ENCODE results near the gene USP48.

The USP48 gene

DNA sequence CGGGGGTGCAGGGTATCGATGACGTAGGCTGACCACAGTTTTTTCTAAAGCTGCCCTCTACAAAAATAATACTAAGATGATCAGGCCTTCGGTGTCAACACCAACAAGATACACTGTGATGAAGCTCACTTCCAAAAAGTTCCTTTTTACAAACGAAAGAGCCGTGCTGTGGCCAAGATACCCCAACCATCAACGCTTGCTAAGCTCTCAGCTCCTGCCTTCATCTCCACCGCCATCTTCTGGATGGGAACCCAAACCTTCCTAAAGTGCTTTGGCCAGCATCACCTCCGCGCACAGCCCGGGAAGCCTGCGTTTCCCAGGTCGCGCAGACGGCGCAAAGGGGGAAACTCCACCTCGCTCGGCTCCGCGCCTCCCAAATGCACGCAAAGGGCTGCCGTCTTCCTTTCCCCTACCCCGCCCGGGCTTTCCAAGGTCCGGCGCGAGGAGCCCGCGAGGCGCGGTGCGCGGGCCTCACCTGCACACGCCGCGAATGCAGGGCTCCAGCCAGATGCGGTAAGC is 541 bp downstream of the USP48 start (continued):
- TF ChIP-seq CTCF (tag by site-specific recombination; IDR thresholded peaks at IDR 0.05) (peak; percentile 82), TCF7L2 (IDR thresholded peaks at IDR 0.05; ENCODE audit: borderline replicate concordance, low read depth, low read length) (no peak), ZBTB26 (tag by site-specific recombination; optimal IDR thresholded peaks at IDR 0.05) (peak; percentile 99), ZNF202 (tag by site-specific recombination; IDR thresholded peaks at IDR 0.05; ENCODE audit: borderline replicate concordance) (no peak), ZNF24 (tag by site-specific recombination; IDR thresholded peaks at IDR 0.05) (peak; percentile 44; the same call in 1 of the 2 replicates), ZNF169 (tag by site-specific recombination; IDR thresholded peaks at IDR 0.05) (no peak), ZNF146 (tag by site-specific recombination; IDR thresholded peaks at IDR 0.05) (0 out of 2 replicates have a peak, but pooled peaks have one; percentile 2), ZNF501 (tag by site-specific recombination; IDR thresholded peaks at IDR 0.05) (peak; percentile 56; the same call in 1 of the 2 replicates)
- TF ChIP-seq, protein P1, sequence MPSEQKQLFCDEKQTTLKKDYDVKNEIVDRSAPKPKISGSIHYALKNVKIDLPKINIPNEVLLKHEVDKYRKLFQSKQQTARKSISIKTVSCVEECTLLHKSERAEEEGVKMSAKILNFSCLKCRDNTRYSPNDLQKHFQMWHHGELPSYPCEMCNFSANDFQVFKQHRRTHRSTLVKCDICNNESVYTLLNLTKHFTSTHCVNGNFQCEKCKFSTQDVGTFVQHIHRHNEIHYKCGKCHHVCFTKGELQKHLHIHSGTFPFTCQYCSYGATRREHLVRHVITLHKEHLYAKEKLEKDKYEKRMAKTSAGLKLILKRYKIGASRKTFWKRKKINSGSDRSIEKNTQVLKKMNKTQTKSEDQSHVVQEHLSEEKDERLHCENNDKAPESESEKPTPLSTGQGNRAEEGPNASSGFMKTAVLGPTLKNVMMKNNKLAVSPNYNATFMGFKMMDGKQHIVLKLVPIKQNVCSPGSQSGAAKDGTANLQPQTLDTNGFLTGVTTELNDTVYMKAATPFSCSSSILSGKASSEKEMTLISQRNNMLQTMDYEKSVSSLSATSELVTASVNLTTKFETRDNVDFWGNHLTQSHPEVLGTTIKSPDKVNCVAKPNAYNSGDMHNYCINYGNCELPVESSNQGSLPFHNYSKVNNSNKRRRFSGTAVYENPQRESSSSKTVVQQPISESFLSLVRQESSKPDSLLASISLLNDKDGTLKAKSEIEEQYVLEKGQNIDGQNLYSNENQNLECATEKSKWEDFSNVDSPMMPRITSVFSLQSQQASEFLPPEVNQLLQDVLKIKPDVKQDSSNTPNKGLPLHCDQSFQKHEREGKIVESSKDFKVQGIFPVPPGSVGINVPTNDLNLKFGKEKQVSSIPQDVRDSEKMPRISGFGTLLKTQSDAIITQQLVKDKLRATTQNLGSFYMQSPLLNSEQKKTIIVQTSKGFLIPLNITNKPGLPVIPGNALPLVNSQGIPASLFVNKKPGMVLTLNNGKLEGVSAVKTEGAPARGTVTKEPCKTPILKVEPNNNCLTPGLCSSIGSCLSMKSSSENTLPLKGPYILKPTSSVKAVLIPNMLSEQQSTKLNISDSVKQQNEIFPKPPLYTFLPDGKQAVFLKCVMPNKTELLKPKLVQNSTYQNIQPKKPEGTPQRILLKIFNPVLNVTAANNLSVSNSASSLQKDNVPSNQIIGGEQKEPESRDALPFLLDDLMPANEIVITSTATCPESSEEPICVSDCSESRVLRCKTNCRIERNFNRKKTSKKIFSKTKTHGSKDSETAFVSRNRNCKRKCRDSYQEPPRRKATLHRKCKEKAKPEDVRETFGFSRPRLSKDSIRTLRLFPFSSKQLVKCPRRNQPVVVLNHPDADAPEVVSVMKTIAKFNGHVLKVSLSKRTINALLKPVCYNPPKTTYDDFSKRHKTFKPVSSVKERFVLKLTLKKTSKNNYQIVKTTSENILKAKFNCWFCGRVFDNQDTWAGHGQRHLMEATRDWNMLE (tag by site-specific recombination; conservative IDR thresholded peaks at IDR 0.05; ENCODE audit: low read depth): no peak

GRCh38 chr1:21781815-21782348 is 1.1 kb downstream of the USP48 start:
- CTCF ChIA-PET: interaction anchor here (0.7 to 1.3 kb wide), 8 partner anchors 21 to 242 kb away, joined by 3 to 9 read pairs (median 4); no protein-coding TSS in a partner anchor
- H3K27ac ChIP-seq (ENCODE audit: extremely low read depth, low read depth, low read length): peak overlapping the region; percentile 91; the same call in 1 of the 2 replicates
- no peaks in the 10 kb centered on the region for H3K9me3 ChIP-seq (ENCODE audit: control insufficient read depth, insufficient read depth, low read depth, low read length)
- TF ChIP-seq, protein P2, sequence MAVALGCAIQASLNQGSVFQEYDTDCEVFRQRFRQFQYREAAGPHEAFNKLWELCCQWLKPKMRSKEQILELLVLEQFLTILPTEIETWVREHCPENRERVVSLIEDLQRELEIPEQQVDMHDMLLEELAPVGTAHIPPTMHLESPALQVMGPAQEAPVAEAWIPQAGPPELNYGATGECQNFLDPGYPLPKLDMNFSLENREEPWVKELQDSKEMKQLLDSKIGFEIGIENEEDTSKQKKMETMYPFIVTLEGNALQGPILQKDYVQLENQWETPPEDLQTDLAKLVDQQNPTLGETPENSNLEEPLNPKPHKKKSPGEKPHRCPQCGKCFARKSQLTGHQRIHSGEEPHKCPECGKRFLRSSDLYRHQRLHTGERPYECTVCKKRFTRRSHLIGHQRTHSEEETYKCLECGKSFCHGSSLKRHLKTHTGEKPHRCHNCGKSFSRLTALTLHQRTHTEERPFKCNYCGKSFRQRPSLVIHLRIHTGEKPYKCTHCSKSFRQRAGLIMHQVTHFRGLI (tag by site-specific recombination; IDR thresholded peaks at IDR 0.05): no peak
- TF ChIP-seq ZNF114 (tag by site-specific recombination; IDR thresholded peaks at IDR 0.05): no peak
- no peak for TF ChIP-seq ZFP69B (tag by site-specific recombination; IDR thresholded peaks at IDR 0.05)
- TF ChIP-seq ZNF654 (tag by site-specific recombination; IDR thresholded peaks at IDR 0.05; ENCODE audit: low read depth): no peak
- peak; percentile 49; the same call in 1 of the 2 replicates for TF ChIP-seq ZNF366 (tag by site-specific recombination; conservative IDR thresholded peaks at IDR 0.05)
- TF ChIP-seq ZNF362 (tag by site-specific recombination; IDR thresholded peaks at IDR 0.05): peak; percentile 96; the same call in 1 of the 2 replicates
- peak overlapping the region; percentile 97 for H3K4me3 ChIP-seq (ENCODE audit: low read depth, low read length)
- no peaks in the 10 kb centered on the region; a peak in 1 of 3 replicates for H3K36me3 ChIP-seq (ENCODE audit: control insufficient read depth in 2 of 2, insufficient read depth in 1 of 2, low read length in 2 of 2)
- POLR2A ChIA-PET: interaction anchor here (0.8 to 1.5 kb wide), 9 partner anchors 13 to 241 kb away, joined by 3 to 8 read pairs (median 4); partner anchors contain the start of gene RAP1GAP
- H3K4me1 ChIP-seq (ENCODE audit: control insufficient read depth, insufficient read depth, low read length): no peaks in the 10 kb centered on the region
